Measurements from ENCODE around the gene BRCA1.
"Not testable (repeated sequence)": the region's sequence is repeated elsewhere in the genome, so short reads cannot be mapped to it uniquely, and the experiment has no call there.

BRCA1 gene

DNA sequence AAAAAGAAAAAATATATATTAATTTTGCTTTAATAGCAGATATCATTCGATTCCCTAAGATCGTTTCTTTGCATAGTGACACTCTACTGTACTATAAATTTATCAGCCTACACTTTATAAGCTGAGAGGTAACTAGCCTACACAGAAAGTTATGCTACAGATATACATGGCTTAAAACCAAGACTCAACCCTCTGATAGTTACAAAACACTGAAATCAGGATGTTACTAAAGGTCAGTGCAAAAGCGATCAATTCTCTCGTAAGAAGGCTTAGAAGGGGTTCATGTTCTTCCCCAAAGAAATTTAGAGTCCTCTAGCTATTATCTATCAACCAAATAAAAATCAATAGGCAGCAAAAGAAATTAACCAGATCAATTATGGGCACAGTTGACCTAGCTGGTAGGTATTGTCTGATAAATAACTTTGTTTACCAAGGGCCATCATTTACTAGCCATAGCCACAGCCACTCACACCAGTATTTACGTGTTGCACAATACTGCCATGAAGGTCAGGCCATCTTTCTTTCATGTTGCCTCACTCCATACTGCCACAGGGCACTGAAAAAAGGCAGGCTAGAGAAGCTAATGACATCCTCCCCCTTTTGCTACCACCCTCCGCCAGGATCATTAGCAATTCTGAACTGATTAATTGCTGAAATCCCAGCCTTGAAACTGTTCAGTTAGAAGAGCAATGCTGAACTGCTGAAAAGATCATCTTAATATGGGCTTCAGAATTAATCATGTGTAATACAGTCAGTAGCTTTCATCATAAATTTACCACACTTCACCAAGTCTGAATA is 56.4 kb downstream of the BRCA1 start:
- DNase-seq = no peak

DNA sequence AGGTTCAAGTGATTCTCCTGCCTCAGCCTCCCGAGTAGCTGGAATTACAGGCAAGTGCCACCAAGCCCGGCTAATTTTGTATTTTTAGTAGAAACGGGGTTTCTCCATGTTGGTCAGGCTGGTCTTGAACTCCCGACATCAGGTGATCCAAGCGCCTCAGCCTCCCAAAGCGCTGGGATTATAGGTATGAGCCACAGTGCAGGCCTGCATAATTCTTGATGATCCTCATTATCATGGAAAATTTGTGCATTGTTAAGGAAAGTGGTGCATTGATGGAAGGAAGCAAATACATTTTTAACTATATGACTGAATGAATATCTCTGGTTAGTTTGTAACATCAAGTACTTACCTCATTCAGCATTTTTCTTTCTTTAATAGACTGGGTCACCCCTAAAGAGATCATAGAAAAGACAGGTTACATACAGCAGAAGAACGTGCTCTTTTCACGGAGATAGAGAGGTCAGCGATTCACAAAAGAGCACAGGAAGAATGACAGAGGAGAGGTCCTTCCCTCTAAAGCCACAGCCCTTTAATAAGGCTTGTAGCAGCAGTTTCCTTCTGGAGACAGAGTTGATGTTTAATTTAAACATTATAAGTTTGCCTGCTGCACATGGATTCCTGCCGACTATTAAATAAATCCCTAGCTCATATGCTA is 62.1 kb downstream of the BRCA1 start:
- DNase-seq = no peak

DNA sequence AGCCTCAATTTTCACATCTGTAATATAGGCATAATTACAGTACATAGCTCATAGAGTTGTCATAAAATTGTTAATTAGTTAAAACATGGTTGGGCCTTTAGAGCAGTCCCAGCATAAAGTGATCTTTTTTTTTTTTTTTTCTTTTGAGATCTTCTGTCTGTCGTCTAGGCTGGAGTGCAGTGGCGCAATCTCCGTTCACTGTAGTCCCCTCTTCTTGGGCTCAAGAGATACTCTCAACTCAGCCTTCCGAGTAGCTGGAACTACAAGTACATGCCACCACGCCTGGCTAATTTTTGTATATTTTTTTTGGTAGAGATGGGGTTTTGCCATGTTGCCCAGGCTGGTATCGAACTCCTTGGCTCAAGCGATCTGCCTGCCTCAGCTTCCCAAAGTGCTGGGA is 69.1 kb downstream of the BRCA1 start:
- DNase-seq = no peak

DNA sequence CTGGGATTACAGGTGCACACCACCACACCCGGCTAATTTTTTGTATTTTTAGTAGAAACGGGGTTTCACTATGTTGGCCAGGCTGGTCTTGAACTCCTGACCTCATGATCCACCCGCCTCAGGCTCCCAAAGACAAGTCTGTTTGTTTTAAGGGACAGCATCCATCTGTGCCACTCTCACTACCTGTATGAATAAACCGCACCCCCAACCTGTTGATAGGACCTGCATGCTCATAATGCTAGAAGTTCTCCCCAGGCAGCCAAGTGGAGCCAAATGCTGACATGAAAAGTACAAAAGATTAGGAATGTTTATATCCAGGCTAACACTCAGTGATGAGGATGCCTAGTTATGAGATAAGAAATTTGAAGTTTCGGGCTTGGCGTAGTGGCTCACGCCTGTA is 72.2 kb downstream of the BRCA1 start:
- not testable (repeated sequence) for DNase-seq

DNA sequence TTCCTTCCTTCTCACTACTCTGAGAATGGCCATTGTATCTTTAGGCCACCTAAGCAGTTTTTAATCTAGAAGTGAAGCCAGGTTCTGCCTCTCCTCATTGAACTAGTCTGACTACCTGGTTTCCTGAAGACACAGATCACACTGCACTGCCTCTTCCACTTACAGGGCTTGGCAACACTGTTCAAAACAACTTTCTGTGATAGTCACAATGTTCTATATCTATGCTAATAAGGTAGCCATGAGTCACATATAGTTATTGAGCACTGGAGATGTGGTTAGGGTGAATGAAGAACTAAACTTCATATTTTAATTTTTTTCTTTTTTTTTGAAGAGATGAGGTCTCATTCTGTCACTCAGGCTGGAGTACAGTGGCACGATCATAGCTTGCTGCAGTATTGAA is 73.2 kb downstream of the BRCA1 start:
- no peak for DNase-seq

DNA sequence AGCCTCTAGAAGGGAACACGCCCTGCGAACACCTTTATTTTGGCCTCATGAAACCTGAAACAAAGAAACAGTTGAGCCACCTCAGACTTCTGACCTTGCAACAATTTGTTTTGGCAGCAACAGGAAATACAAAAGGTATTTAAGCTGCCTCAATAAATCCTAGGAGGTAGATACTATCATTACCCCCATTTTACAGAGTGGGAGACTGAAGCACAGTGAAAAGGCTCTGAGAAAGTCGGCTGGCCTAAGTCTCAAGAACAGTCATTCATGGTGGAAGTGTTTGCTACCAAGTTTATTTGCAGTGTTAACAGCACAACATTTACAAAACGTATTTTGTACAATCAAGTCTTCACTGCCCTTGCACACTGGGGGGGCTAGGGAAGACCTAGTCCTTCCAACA is 81.1 kb downstream of the BRCA1 start:
- DNase-seq = no peak

DNA sequence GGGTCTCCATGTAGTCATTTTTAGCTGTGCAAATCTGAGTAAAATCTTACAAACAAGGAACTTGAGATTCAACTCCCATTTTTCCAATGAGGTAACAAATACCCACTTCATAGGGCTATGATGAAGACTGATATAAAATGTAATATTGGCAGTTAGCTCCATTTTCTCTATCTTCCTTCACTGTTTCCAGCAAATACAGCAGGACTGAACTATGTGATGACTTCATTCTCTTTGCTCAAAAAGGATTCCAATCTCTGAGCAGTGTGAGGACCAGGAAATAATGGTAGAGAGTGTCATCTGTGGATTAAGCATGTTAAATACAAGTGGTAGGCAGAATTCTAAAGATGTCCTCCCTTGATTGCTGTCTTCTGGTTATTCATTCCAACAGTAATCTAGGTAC is 81.9 kb downstream of the BRCA1 start:
- no peak for DNase-seq

DNA sequence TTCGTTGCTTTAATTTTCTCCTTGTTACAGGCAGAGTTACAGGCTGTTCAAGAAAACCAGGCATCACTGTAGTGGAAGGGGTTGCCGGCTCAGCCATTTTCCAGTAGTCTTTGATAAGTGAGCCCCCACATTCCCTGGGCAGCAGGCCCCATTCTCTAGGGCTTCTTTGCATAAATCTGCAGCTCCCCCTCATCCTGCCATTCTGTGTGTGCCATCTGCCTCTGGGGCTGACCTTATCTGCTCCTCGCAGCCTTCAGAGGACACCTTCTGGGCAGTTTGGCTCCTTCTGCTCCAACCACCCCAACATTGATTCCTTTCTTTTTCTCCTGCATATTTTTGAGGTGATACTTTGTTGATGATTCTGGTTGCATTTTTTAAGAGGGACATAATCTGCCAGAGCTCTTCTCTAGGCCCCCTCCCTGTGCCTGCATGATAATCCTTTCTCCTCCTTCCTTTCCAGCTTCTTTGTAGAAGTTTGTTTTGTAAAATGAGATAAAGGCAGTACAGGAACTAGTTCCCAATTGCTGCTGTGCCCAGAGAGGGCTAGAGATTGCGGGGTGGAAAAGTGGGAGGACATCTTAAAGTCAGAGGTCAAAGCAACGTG is 83.0 kb downstream of the BRCA1 start:
- no peak for DNase-seq

DNA sequence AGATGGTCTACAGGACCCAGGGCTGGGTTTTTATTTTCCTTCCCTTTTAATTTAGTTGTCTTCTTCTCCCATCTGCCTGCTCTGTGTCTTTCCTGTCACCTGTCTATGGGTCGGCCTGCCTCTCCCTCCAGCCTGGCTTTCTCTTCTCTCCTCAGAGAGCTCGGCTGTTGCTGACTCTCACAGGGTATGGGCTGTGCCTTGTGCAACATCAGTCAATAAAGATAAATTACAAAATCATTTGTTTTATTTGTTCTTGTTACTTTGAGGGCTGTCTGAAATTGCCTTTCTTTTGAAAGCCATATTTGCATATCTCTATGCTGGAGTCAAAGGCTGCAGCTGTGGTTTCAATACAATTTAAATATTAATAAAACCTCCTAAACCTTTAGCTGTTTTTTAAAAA is 84.5 kb downstream of the BRCA1 start:
- no peak for DNase-seq

DNA sequence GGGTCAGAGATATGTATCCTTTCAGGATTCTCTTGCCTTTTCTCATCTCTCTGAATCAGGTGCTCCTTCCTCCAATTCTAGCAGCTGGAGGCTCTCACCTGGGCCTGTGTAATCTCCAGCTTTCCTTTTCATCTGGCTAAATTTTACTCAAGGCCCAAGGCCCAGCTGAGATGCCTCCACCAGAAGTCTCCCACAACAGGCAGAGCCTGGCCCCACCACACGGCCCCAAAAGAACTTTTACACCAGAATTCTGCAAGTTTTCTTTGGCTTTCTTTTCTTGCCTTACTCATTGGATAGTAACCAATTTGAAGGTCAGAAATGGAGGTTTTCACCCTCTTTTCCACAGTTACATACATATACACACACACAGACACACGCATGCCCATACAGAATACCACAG is 85.5 kb downstream of the BRCA1 start:
- DNase-seq = no peak

DNA sequence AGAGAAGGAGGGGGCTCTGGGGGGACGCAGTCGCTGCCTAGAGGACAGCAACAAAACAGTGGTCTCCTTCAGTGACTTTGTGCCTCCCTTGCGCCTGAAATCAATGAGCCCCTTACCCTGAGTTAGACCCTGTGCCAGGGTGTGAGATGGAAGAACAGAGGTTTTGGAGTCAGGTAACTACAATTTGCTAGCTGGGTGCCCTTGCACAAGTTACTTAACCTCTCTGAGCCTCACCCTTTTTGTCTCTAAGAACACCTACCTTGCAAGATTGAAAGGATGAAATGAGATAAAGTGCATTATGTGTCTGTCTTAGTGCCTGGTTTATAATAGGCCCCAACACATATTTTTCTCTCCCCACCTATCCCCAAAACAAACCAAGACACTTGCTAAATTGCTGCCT is 90.3 kb downstream of the BRCA1 start:
- no peak for DNase-seq

DNA sequence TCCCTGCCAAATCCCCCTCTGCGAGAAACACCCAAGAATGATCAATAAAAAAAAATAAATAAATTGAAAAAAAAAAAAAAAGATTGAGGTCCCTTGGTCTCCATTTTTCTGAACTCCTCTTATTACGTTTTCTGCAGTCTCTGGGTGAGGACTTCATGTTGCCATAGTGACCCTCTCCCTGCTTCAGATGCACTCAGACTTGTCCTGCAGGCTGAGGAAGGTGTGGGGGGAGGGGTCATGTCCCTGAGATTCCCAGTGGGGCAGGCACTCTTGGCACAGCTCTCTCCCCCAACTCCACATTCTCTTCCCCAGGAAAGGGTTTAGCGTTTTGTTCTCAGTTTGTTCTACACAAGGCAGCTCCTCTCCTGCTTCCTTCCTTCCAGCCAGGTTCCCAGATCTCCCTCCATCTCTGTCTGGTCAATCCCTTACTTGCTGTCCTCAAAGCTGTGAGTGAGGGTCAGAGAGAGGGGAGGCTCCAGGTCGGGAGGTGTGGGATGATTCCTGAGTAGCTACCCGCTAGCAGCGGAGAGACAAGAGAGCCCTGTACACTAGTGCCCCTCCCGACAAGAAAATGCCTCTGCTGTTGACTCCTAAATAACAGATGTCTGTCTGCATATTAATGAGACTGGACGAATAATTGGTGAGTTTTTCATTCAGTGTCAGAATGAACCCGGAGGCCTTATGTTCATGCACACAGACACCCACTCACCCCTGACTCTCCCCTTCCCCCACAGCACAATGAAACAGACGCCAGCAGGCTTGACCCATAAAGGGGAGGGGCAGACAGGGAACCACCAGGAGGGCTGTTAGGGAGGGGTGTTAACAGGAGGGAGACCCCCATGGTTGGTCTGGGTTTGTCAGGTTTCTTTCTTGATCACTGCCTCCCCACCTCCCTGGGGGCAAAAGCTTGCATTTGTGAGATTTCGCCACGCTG is 90.9 kb downstream of the BRCA1 start:
- no peak for DNase-seq

DNA sequence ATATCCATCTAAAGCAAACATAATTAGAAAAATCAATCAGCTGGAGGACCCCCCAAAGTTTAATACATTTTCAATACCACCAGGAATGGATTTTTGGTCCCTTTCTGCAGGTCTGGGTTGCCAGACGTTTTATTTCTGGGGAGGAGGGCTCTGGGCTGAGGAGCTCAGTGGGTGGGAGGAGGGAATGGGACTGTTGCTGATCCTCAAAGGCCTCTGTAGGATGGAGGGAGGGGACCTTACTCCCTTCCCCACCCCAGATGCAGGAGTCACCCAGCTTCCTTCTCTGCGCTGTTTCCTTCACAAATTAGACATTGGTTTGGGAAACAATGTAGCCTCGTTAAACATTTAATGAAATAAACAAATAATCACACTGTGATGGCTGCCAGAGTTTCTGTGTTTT is 93.5 kb downstream of the BRCA1 start:
- no peak for DNase-seq

DNA sequence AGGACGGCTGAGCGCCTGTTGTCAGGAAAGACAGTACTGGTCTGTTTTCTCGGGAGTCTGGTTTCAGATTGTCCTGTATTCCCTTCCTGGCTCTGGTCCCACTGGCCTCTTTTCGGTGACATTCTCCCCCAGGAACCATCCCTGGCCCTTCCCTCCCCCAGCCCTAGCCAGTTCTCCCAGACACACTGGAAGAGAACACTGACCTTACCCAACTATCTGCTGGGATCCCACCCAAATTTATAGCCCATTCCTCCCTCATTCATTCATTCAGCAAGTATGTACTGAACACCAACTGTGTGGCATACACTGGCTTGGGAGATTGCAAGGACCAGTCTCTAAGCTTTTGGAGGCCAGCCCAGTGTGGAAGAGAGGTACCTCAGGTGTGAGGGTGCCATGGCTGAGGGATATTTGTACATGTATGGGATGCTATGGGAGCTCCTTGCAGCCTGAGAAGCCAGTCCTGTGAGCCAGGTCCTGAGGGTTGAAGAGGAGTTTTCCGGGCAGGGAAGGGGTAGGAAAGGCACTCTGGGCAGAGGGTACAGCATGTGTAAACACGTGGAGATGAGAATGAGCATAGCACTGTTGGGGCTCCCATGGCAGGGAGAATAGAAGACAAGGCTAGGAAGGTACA is 94.9 kb downstream of the BRCA1 start:
- DNase-seq = no peak

DNA sequence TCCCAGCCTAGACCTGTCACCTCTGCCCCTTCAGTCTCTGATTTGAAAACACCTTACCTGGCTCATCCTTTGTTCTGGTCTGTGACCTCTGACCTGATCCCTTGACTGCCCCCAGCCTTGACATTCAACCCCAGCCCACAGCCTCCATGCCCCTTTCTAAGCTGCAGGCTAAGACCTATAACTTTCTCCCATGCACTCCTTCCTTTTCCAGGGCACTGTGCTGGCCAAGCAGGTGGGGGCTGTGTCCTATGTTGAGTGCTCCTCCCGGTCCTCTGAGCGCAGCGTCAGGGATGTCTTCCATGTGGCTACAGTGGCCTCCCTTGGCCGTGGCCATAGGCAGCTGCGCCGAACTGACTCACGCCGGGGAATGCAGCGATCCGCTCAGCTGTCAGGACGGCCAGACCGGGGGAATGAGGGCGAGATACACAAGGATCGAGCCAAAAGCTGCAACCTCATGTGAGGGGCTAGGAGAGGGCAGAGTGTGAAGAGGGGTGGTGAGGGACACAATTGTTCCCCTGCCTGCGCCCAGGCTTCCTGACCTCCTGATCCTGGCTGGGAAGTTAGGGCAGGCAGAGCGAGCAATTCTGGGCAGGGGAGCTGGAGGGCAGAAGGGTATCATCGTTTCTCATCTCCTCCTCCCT is 96.8 kb downstream of the BRCA1 start:
- DNase-seq = no peak

DNA sequence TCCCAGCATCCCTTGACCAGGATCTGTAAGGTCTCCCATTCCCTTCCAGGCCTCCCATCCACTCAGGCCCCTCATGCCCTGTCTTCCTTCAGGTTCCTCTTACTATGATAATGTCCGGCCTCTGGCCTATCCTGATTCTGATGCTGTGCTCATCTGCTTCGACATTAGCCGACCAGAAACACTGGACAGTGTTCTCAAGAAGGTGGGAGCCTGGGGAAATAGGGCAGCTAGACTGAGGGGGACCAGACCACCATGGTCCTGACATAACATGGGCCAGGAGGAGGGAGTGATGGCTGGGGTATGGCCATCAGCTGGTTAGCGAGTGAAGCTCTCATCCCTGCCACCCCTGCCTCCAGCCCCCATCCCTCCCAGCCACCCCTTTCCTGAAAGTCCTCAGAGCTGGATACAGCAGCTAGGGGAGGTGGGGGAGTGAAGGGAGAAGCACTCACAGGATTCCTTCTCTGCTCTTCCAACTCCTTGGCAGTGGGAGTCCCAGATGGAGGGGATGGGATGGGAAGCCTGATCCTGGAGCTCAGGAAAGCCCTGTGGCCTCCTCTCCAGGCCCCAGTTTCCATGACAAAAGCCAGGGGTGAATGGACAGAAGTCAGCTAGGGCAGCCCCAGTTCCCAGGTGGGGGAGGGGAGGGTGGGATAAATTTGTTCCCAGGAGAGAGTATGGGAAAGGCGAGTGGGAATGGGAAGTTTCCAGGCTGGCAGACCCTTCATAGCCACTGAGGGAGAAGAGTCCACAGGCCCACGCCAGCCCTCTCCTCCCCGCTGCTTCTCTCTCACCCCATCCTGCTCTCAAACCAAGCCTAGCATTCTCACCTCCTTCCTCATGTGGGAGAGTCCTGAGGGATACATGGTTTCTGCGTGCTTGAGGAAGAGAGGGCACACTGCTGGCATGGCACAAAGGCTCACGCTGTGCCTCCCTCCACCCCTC is 97.8 kb downstream of the BRCA1 start:
- DNase-seq = no peak

DNA sequence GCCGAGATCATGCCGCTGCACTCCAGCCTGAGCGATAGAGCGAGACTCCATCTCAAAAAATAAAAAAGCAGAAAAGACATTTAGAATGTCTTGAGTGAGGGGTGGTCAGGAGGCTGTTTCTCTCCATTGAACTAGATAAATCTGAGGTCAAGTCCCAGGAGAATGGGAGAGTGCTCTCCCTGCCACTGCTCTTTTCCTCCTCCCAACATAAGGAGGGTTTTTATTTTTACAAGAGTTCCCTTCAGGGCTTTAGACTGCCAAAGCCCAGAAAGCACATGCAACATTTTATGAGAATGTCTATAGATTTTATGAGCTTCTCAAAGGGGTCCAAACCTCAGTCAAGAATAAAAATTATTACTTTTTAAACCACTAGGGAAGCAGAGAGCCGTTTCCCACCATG is 98.6 kb downstream of the BRCA1 start:
- DNase-seq = no peak

DNA sequence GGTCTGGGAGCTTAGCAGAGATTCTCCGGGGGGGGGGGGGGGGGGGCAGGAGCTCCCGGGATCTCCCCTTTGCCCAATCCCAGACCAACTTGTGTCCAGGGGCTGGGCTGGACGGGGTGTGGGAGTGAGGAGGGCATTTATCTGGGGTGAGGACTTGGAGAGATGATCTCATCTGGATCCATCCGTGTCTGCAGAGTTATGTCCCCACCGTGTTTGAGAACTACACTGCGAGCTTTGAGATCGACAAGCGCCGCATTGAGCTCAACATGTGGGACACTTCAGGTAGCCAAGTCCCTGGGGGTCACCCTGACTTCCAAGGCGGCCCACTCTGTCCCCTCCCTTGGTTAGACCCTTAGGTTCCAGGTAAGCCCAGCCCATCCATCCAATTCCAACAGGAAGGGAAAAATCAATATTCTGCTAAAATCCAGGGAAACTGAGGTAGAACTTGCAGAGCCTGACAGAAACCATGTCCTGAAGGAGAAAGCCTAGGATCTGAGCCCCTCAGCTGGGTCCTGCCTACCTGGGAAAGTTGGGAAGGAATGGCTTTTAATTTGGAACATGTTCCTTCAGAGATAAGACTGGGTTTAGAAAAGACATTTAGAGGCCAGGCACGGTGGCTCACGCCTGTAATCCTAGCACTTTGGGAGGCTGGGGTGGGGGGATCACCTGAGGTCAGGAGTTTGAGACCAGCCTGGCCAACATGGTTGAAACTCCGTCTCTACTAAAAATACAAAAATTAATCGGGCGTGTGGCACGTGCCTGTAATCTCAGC is 99.2 kb downstream of the BRCA1 start:
- DNase-seq = no peak

DNA sequence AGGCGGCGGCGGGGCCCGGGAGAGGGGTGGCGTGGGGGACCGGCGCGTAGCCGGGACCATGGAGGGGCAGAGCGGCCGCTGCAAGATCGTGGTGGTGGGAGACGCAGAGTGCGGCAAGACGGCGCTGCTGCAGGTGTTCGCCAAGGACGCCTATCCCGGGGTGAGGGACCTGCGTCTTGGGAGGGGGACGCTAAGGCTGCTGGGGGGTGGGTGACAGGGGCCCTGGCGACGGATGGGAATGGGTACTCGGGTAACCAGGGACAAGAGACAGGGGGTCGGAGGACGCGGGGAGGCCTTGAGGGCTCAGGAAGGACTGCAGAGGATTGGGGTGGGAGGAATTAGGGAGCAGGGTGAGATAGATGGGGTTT is 99.9 kb downstream of the BRCA1 start:
- no peak for DNase-seq
